Epithelial cell of proximal tubule (primary cell): ENCODE data around the gene RASGRF1. TPM values are rescaled to one million over a fixed set of nuclear protein-coding genes. Genes with fewer than 3 reads are reported as not detected.
A peak's percentile ranks its signal among the peaks of the same experiment; 100 is the strongest.

Experiments
- DNase-seq: peaks from one replicate; pipeline ENCODE4 v3.0.0-alpha.2; 2011; ENCODE audit warnings: low read depth
- H3K4me3 ChIP-seq: 2 replicates; pipeline ENCODE4 v1.5.1; 2011; ENCODE audit warnings: low read depth, mild to moderate bottlenecking, low read length
- total RNA-seq: library from RNA; depleted of rRNA; stranded (reverse); fragments of >200 nt; gene quantifications from 2 replicates; pipeline ENCODE4 v1.2.3, GENCODE V29; 2015
- TF ChIP-seq, protein P1 (sequence below): conservative IDR thresholded peaks from 2 replicates; pipeline ENCODE4 v1.5.1; 2012; ENCODE audit warnings: low read depth, mild to moderate bottlenecking, low read length

The RASGRF1 gene
- total RNA-seq, 1 donor from 2014 or later: 5.9 TPM

GRCh38 chr15:78991476-78991875, 99.1 kb downstream of the RASGRF1 start:
- TF ChIP-seq, protein P1, sequence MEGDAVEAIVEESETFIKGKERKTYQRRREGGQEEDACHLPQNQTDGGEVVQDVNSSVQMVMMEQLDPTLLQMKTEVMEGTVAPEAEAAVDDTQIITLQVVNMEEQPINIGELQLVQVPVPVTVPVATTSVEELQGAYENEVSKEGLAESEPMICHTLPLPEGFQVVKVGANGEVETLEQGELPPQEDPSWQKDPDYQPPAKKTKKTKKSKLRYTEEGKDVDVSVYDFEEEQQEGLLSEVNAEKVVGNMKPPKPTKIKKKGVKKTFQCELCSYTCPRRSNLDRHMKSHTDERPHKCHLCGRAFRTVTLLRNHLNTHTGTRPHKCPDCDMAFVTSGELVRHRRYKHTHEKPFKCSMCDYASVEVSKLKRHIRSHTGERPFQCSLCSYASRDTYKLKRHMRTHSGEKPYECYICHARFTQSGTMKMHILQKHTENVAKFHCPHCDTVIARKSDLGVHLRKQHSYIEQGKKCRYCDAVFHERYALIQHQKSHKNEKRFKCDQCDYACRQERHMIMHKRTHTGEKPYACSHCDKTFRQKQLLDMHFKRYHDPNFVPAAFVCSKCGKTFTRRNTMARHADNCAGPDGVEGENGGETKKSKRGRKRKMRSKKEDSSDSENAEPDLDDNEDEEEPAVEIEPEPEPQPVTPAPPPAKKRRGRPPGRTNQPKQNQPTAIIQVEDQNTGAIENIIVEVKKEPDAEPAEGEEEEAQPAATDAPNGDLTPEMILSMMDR: no peak
- no peak for DNase-seq
- H3K4me3 ChIP-seq: no peak overlapping the region

GRCh38 chr15:78990278-78990677, 100.3 kb downstream of the RASGRF1 start:
- TF ChIP-seq, protein P1: no peak
- DNase-seq: no peak
- no peak overlapping the region for H3K4me3 ChIP-seq

DNA sequence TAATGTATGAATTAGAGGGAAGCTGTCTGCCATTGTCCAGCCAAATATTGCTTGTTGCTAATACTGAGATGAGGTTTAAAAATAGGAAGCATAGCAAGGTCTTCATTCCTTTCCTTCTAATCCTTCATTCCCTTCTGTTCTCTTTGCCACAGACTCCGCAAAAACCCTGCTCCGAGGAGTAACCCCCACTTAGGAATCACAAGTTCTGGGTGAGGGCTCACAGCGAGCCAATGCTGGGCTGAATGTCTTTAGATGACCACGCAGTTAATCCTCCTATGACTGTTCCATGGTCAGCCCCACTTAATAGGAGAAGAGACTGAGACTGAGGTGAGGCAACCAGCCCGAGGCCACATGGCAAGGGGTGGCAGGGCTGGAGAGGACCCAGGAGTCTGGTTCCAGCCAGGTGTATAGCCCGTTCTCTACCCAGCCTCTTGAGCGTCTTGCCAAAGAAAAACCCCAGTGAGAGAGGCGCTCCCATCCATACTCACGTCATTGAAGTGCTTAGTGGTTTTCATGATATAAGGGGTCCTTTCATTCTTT, 100.8 kb downstream of the RASGRF1 start:
- TF ChIP-seq, protein P1: no peak
- H3K4me3 ChIP-seq: no peak overlapping the region
- no peak for DNase-seq

DNA sequence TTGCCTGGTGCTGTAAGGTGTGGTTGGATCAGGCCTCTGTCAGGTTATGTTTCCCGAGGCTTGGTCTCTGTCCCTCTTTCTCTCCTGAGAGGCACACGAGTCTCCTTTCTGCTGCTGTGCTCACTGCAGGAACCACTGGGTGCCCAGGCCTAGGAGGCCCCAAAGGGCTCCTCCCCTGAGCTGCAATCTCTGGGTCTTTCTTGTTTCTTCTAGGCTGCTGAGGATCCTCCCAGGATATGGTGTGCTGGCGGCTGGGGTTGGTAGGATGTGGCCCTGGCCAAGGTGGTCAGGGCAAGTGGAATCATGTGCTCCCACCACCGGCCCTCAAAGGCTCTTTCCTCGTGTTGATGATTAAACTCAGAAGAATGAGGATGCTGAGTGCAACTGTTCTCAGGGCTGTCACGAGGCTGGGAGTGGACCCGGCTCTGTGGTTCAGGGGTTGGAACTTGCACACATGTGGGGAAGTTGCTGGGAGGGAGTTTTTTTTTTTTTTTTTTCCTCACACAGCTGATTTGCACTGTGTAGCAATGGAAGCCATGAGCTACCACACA, 102.1 kb downstream of the RASGRF1 start:
- DNase-seq: peak; percentile 96
- TF ChIP-seq, protein P1: no peak
- H3K4me3 ChIP-seq: no peak overlapping the region

DNA sequence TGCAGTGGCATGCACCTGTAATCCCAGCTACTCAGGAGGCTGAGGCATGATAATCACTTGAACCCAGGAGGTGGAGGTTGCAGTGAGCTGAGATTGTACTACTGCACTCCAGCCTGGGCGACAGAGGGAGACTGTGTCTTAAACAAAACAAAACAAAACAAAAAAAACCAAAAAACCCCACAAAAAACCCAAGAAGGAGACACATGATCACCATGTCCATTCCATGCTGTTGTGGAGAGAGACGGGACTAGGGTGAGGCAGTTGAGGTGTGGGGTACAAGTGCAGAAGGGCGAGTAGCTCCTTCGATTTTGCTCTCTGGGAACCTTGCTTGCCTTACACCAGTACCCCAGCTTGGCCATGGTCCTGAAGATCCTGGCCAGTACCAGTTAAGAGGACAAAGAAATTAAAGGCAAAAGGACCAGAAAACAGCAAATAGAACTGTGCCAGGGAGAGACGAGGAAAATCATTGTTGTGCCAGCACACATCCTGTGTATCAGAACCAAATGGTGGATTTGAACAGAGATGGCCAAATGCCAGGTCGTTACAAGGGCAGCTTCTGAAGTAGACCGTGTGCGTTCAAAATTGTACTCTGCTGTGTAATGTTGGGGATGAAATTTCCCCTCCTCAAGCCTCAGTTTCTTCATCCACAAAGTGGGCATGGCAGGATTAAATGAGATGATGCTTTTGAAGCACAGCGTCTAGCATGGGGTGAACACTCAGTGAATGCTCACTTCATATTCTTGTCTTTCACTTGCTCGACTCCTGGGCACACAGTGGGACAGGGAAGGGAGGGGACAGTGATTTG, 102.8 kb downstream of the RASGRF1 start:
- no peak overlapping the region for H3K4me3 ChIP-seq
- TF ChIP-seq, protein P1: no peak
- DNase-seq: no peak

DNA sequence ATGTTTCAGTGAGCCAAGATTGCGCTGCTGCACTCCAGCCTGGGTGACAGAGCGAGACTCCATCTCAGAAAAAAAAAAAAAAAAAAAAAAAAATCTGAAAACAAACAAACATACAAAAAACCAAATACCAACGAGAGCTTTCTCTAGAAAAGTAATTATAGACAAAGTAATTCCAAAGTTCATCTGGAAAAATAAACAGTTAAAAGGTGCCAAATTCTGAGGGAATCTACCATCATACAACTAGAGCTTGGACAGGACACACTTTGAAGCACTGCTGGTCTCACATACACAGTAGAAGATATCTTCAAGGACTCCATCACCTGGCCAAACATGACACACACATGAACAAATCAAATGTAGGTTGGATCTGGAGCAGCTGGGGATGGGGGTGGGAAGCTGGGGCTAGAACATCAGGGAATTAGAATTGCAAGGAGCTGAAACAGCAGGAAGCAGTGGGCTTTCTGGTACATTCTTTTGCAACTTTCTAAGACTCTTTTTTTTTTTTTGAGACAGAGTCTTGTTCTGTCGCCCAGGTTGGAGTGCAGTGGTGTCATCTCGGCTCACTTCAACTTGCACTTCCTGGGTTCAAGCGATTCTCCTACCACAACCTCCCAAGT, 104.6 kb downstream of the RASGRF1 start:
- TF ChIP-seq, protein P1: no peak
- no peak overlapping the region for H3K4me3 ChIP-seq
- DNase-seq: no peak
